GM21576 (cell line): ENCODE data around the gene RXRA.
A peak's percentile ranks its signal among the peaks of the same experiment; 100 is the strongest.

Experiments
- ATAC-seq: cut with Tn5 transposase; IDR thresholded peaks from one replicate; pipeline ENCODE4 v1.9.1; 2021; ENCODE audit warnings: mild to moderate bottlenecking, moderate library complexity; ENCODE audit not compliant: unreplicated experiment

The RXRA gene

GRCh38 chr9:134378901-134379338 is 52.7 kb downstream of the RXRA start:
- no peak for ATAC-seq

- no peak for ATAC-seq
Measured at GRCh38 chr9:134379831-134380365, 53.6 kb downstream of the RXRA start.

- no peak for ATAC-seq
Measured at GRCh38 chr9:134380542-134381271, 54.5 kb downstream of the RXRA start.

GRCh38 chr9:134381272-134381661 is 55.0 kb downstream of the RXRA start:
- ATAC-seq: no peak

GRCh38 chr9:134381671-134382516 is 55.6 kb downstream of the RXRA start:
- no peak for ATAC-seq

GRCh38 chr9:134382733-134383132 is 56.5 kb downstream of the RXRA start:
- ATAC-seq: no peak

GRCh38 chr9:134383148-134383547 is 56.9 kb downstream of the RXRA start:
- ATAC-seq: no peak

GRCh38 chr9:134384811-134385479 is 58.7 kb downstream of the RXRA start:
- no peak for ATAC-seq

GRCh38 chr9:134385915-134386314 is 59.7 kb downstream of the RXRA start:
- no peak for ATAC-seq

- ATAC-seq: no peak
Measured at GRCh38 chr9:134386951-134387831, 60.9 kb downstream of the RXRA start.

- ATAC-seq: no peak
Measured at GRCh38 chr9:134388289-134388808, 62.1 kb downstream of the RXRA start.

GRCh38 chr9:134388976-134389375 is 62.7 kb downstream of the RXRA start:
- no peak for ATAC-seq

- no peak for ATAC-seq
Measured at GRCh38 chr9:134389642-134390041, 63.4 kb downstream of the RXRA start.

GRCh38 chr9:134390537-134390936 is 64.3 kb downstream of the RXRA start:
- ATAC-seq: peak; percentile 29

- peak; percentile 20 for ATAC-seq
Measured at GRCh38 chr9:134390947-134391318, 64.7 kb downstream of the RXRA start.

GRCh38 chr9:134391319-134392231 is 65.3 kb downstream of the RXRA start:
- ATAC-seq: peak; percentile 43

- no peak for ATAC-seq
Measured at GRCh38 chr9:134392900-134393299, 66.6 kb downstream of the RXRA start.

- no peak for ATAC-seq
Measured at GRCh38 chr9:134393582-134394280, 67.5 kb downstream of the RXRA start.
